Epithelial cell of esophagus (primary cell): ENCODE measurements around the gene DCBLD2.

Source experiments
- DNase-seq: peaks from one replicate; pipeline ENCODE4 v3.0.0; 2010; ENCODE audit warnings: low read depth
- H3K4me3 ChIP-seq: 2 replicates; pipeline ENCODE4 v1.5.1; 2011; ENCODE audit warnings: mild to moderate bottlenecking, low read length, control low read depth
- CTCF ChIP-seq: IDR thresholded peaks from 2 replicates; pipeline ENCODE4 v1.5.1; 2011; ENCODE audit warnings: low read depth, mild to moderate bottlenecking, low read length, control low read depth, inconsistent platforms; ENCODE audit not compliant: insufficient read depth; ENCODE audit errors: missing control alignments

DCBLD2 gene

GRCh38 chr3:98797905-98798304, 103.6 kb downstream of the DCBLD2 start:
- TF ChIP-seq CTCF = no peak
- H3K4me3 ChIP-seq = no peak overlapping the region
- DNase-seq = peak; percentile 86

- TF ChIP-seq CTCF = no peak
- H3K4me3 ChIP-seq = no peak overlapping the region
These were observed 105.2 kb downstream of the DCBLD2 start for GRCh38 chr3:98796334-98796733.

GRCh38 chr3:98793971-98794370, 107.5 kb downstream of the DCBLD2 start:
- no peak overlapping the region for H3K4me3 ChIP-seq
- DNase-seq = no peak
- no peak for TF ChIP-seq CTCF

More at GRCh38 chr3:98796334-98796733, 105.2 kb downstream of the DCBLD2 start:
- no peak for DNase-seq

GRCh38 chr3:98791341-98792325, 109.9 kb downstream of the DCBLD2 start:
- no peak for TF ChIP-seq CTCF
- DNase-seq = peak; percentile 56
- H3K4me3 ChIP-seq = no peak overlapping the region

GRCh38 chr3:98788651-98789050, 112.8 kb downstream of the DCBLD2 start:
- H3K4me3 ChIP-seq = no peak overlapping the region
- no peak for TF ChIP-seq CTCF
- DNase-seq = no peak

- TF ChIP-seq CTCF = no peak
- no peak for DNase-seq
- no peak overlapping the region for H3K4me3 ChIP-seq
These were observed 114.3 kb downstream of the DCBLD2 start for GRCh38 chr3:98787181-98787580.
